ENCODE results near the gene WT1.
"Not testable (repeated sequence)": the region's sequence is repeated elsewhere in the genome, so short reads cannot be mapped to it uniquely, and the experiment has no call there.

WT1 gene

DNA sequence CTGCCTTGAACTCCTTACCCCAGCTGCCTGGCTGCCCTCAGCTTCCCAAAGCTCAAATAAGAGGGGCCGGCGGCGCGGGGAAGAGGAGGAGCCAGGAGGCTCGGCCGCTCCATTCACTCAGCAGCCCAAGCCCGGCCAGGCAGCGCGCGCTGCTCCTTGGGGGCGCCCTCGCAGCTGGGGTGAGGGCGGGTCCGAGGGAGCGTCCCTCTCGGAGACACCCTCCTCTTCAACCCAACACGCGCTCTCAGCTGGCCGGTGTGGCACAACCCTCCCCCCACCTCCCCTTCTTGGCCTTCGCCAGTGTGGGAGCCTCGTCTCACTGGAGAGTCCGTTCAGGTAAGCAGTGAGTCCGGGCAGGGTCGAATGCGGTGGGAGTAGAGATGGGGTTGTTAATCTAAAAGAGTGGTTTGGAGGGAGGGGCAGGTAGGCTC lies at the start of gene WT1:
TSS of gene WT1 (minus strand) at position 29 of the 431 bp plus-strand sequence.
- Histone ChIP-seq H2AFZ (no peak within 1 kb of the TSS), H3K4me1 (no peaks in the 10 kb centered on the region), H3K27me3 (ENCODE audit: control insufficient read depth, insufficient read depth, low read length) (no peaks in the 10 kb centered on the region), H3K79me2 (no peaks in the 10 kb centered on the region), H3K4me3 (ENCODE audit: low read depth, low read length) (peak within 1 kb of the TSS; percentile 44), H3K27ac (no peak within 1 kb of the TSS), H3K4me2 (ENCODE audit: low read length) (no peak within 1 kb of the TSS), H3K9ac (no peak within 1 kb of the TSS), H3K36me3 (ENCODE audit: control insufficient read depth, insufficient read depth, low read length) (no peaks in the 10 kb centered on the region), H3K9me3 (ENCODE audit: control insufficient read depth, low read length) (no peaks in the 10 kb centered on the region)
- TF ChIP-seq, protein P1, sequence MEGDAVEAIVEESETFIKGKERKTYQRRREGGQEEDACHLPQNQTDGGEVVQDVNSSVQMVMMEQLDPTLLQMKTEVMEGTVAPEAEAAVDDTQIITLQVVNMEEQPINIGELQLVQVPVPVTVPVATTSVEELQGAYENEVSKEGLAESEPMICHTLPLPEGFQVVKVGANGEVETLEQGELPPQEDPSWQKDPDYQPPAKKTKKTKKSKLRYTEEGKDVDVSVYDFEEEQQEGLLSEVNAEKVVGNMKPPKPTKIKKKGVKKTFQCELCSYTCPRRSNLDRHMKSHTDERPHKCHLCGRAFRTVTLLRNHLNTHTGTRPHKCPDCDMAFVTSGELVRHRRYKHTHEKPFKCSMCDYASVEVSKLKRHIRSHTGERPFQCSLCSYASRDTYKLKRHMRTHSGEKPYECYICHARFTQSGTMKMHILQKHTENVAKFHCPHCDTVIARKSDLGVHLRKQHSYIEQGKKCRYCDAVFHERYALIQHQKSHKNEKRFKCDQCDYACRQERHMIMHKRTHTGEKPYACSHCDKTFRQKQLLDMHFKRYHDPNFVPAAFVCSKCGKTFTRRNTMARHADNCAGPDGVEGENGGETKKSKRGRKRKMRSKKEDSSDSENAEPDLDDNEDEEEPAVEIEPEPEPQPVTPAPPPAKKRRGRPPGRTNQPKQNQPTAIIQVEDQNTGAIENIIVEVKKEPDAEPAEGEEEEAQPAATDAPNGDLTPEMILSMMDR (IDR thresholded peaks at IDR 0.05) = no peak

DNA sequence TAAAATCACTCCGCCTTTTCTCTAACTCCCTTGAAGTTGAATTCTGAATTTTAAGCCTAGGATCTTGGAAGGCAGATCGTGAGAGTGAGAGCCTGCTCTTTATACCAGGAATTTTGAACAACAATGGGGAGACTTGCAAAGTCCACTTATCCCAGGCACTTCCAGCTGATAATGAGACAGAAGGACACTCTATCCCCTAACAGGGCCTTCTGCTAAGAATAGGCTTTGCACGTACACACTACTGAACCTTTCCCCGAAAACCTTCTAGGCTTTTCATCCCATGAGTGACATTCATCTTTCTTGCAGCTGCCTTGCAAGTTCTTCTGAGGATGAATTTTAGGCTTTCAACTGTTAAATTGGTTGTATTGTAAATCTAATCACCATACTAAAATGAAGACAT lies 44.0 kb upstream of the WT1 start:
- no peak overlapping the region for H2AFZ ChIP-seq
- no peaks in the 10 kb centered on the region for H3K4me1 ChIP-seq
- H3K4me3 ChIP-seq (ENCODE audit: low read depth, low read length) = no peak overlapping the region
- no peak overlapping the region for H3K4me2 ChIP-seq (ENCODE audit: low read length)
- no peaks in the 10 kb centered on the region for H3K79me2 ChIP-seq
- H3K36me3 ChIP-seq (ENCODE audit: control insufficient read depth, insufficient read depth, low read length) = no peaks in the 10 kb centered on the region
- TF ChIP-seq, protein P1 (IDR thresholded peaks at IDR 0.05) = no peak
- no peaks in the 10 kb centered on the region for H3K27me3 ChIP-seq (ENCODE audit: control insufficient read depth, insufficient read depth, low read length)
- no peak overlapping the region for H3K9ac ChIP-seq
- no peak overlapping the region for H3K27ac ChIP-seq
- H3K9me3 ChIP-seq (ENCODE audit: control insufficient read depth, low read length) = no peaks in the 10 kb centered on the region

DNA sequence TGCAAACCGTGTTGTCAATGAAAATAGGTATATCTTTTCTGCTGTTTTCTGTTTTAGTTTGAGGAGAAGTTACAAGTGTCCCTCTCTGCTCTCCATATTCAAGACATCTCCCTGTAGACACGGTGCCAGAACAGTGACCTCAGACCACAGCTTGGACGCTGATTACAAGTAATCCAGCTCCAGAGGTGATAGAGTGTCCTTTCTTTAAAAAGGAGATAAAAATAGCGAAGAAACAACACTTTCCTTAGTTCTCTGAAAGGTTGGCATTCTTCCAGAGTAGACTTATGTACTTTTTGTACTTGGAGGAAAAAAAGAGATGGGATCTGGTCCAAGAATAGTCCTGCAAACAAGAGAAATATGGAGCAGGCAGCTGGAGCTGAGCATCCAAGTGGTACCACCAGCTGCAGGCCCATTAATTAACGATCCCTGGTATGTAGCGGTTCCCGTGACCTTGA lies 43.0 kb upstream of the WT1 start:
- Histone ChIP-seq H3K36me3 (ENCODE audit: control insufficient read depth, insufficient read depth, low read length) (no peaks in the 10 kb centered on the region), H3K4me2 (ENCODE audit: low read length) (no peak overlapping the region), H3K27ac (no peak overlapping the region), H3K9ac (no peak overlapping the region), H3K9me3 (ENCODE audit: control insufficient read depth, low read length) (no peaks in the 10 kb centered on the region), H3K4me3 (ENCODE audit: low read depth, low read length) (no peak overlapping the region), H3K79me2 (no peaks in the 10 kb centered on the region), H2AFZ (no peak overlapping the region), H3K4me1 (no peaks in the 10 kb centered on the region), H3K27me3 (ENCODE audit: control insufficient read depth, insufficient read depth, low read length) (no peaks in the 10 kb centered on the region)
- TF ChIP-seq, protein P1 (IDR thresholded peaks at IDR 0.05) = no peak

DNA sequence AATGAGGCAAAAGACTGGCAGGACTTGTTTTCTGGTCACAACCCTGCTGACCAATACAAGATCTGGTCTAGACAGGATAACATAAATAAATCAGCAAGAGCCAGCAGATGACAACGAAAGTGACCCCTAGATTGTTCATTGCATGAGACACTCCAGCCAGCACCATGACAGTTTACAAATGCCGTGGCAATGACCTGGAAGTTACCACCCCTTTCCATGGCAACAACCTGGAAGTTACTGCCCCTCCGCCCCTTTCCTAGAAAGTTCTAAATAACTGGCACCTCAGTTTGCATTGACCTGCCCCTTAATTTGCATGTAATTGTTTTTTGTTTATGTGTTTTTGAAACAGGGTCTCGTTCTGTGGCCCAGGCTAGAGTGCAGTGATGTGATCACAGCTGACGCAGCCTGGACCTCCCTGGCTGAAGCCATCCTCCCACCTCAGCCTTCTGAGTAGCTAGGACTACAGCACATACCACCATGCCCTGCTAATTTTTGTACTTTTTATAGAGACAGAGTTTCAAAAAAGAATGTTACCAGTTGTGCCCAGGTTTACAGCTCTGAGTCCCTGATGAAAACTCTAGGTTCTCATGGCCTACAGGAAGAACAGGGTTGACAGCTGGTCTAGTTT lies 38.1 kb upstream of the WT1 start:
- Histone ChIP-seq H3K9ac (no peak overlapping the region), H3K4me2 (ENCODE audit: low read length) (no peak overlapping the region), H3K36me3 (ENCODE audit: control insufficient read depth, insufficient read depth, low read length) (no peaks in the 10 kb centered on the region), H3K27me3 (ENCODE audit: control insufficient read depth, insufficient read depth, low read length) (no peaks in the 10 kb centered on the region), H2AFZ (no peak overlapping the region), H3K4me1 (no peaks in the 10 kb centered on the region), H3K27ac (no peak overlapping the region), H3K4me3 (ENCODE audit: low read depth, low read length) (no peak overlapping the region), H3K9me3 (ENCODE audit: control insufficient read depth, low read length) (no peaks in the 10 kb centered on the region), H3K79me2 (no peaks in the 10 kb centered on the region)
- TF ChIP-seq, protein P1 (IDR thresholded peaks at IDR 0.05) = no peak

DNA sequence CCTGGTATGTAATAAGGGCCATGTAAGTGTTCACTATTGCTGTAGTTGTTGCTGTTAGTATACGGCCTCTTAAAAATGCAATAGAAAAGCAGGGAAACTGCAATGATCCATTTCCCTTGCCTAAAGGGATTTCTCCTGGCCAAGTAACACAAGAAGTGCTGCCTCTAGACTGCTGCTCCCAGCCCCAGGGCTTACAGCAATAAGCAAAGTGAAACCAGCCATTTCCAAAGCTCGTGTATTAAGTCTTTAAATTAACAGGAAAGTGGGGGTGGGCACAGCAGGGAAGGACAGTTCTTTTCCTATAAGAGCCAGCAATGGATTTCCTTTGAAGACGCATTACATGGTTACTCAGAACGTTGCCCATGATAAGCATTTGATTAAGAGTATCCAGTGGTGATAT lies 36.9 kb upstream of the WT1 start:
- no peaks in the 10 kb centered on the region for H3K36me3 ChIP-seq (ENCODE audit: control insufficient read depth, insufficient read depth, low read length)
- H3K4me1 ChIP-seq = no peaks in the 10 kb centered on the region

DNA sequence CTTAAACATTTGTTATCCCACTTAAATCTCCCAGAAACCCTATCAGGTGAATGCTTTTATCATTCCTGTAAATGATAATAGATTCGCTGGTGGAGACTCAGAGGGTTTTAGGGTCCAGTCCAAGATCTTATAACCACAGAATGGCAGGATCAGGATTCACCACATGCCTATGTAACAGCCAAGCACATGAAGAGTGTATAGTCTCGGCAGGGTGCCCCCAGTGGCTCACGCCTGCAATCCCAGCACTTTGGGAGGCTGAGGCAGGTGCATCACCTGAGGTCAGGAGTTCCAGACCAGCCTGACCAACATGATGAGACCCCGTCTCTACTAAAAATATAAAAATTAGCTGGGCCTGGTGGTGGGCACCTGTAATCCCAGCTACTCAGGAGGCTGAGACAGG lies 36.2 kb upstream of the WT1 start:
- H3K4me1 ChIP-seq; H3K4me3 ChIP-seq (ENCODE audit: low read depth, low read length); H3K9me3 ChIP-seq (ENCODE audit: control insufficient read depth, low read length); H3K9ac ChIP-seq; H3K36me3 ChIP-seq (ENCODE audit: control insufficient read depth, insufficient read depth, low read length); H3K4me2 ChIP-seq (ENCODE audit: low read length); H3K27ac ChIP-seq; H3K79me2 ChIP-seq; H2AFZ ChIP-seq; H3K27me3 ChIP-seq (ENCODE audit: control insufficient read depth, insufficient read depth, low read length): not testable (repeated sequence)

More for the DNA sequence above, 36.9 kb upstream of the WT1 start:
- no peak overlapping the region for H3K9ac ChIP-seq
- H3K27ac ChIP-seq = no peak overlapping the region
- no peak overlapping the region for H2AFZ ChIP-seq
- no peaks in the 10 kb centered on the region for H3K79me2 ChIP-seq
- no peak overlapping the region for H3K4me2 ChIP-seq (ENCODE audit: low read length)
- no peaks in the 10 kb centered on the region for H3K9me3 ChIP-seq (ENCODE audit: control insufficient read depth, low read length)
- H3K4me3 ChIP-seq (ENCODE audit: low read depth, low read length) = no peak overlapping the region
- H3K27me3 ChIP-seq (ENCODE audit: control insufficient read depth, insufficient read depth, low read length) = no peaks in the 10 kb centered on the region
- TF ChIP-seq, protein P1 (IDR thresholded peaks at IDR 0.05) = no peak
